OCI-LY1 (cell line): ENCODE results near the gene ALDH4A1.

Experiments used
- H2AFZ ChIP-seq: fragments of 200-600 bp; sonication (generic), shearing (Covaris generic); 2 replicates; pipeline ENCODE4 v1.6.0; 2014; ENCODE audit warnings: antibody characterized with exemption, mild to moderate bottlenecking, low read length
- H3F3A ChIP-seq: fragments of 200-600 bp; sonication (generic), shearing (Covaris generic); 2 replicates; pipeline ENCODE4 v1.6.0; 2014; ENCODE audit warnings: mild to moderate bottlenecking, antibody characterized with exemption, low read length, moderate library complexity; ENCODE audit not compliant: insufficient read depth
- H3K27ac ChIP-seq: fragments of 200-600 bp; sonication (generic); 2 replicates; pipeline ENCODE4 v1.5.1; 2014; ENCODE audit warnings: low read length, mixed run types, mild to moderate bottlenecking, low read depth; ENCODE audit not compliant: poor library complexity, severe bottlenecking
- H3K27me3 ChIP-seq: fragments of 200-600 bp; sonication (generic); 2 replicates; pipeline ENCODE4 v1.6.0; 2014; ENCODE audit warnings: antibody characterized with exemption, mild to moderate bottlenecking, low read length, moderate library complexity; ENCODE audit not compliant: insufficient read depth
- H3K36me3 ChIP-seq: fragments of 200-600 bp; sonication (generic); 2 replicates; pipeline ENCODE4 v1.6.1; 2014; ENCODE audit warnings: mild to moderate bottlenecking, antibody characterized with exemption, low read length, moderate library complexity, mixed read lengths; ENCODE audit not compliant: insufficient read depth
- H3K4me1 ChIP-seq: fragments of 200-600 bp; sonication (generic); 2 replicates; pipeline ENCODE4 v1.5.1; 2014; ENCODE audit warnings: mild to moderate bottlenecking, low read length, moderate library complexity; ENCODE audit not compliant: insufficient read depth, severe bottlenecking
- H3K4me2 ChIP-seq: fragments of 200-600 bp; sonication (generic), shearing (Covaris generic); 2 replicates; pipeline ENCODE4 v1.6.1; 2014; ENCODE audit warnings: low read length
- H3K4me3 ChIP-seq: fragments of 200-600 bp; sonication (generic); 2 replicates; pipeline ENCODE4 v1.5.1; 2014; ENCODE audit warnings: low read length, low read depth, mild to moderate bottlenecking, mixed read lengths; ENCODE audit not compliant: poor library complexity, severe bottlenecking
- H3K79me2 ChIP-seq: fragments of 200-600 bp; shearing (Covaris generic); 2 replicates; pipeline ENCODE4 v1.6.1; 2016; ENCODE audit warnings: mixed run types, low read length, mixed read lengths; ENCODE audit not compliant: insufficient read depth
- H3K9ac ChIP-seq: fragments of 200-600 bp; sonication (generic), shearing (Covaris generic); 2 replicates; pipeline ENCODE4 v1.6.1; 2014; ENCODE audit warnings: mild to moderate bottlenecking, low read length, mixed read lengths
- H3K9me2 ChIP-seq: fragments of 200-600 bp; sonication (generic), shearing (Covaris generic); 2 replicates; pipeline ENCODE4 v1.6.1; 2014; ENCODE audit warnings: low read depth, mild to moderate bottlenecking, low read length, mixed read lengths
- H3K9me3 ChIP-seq: fragments of 200-600 bp; shearing (Covaris generic); 2 replicates; pipeline ENCODE4 v1.6.1; 2014; ENCODE audit warnings: low read length, mixed read lengths
- H4K20me1 ChIP-seq: fragments of 200-600 bp; sonication (generic), shearing (Covaris generic); 2 replicates; pipeline ENCODE4 v1.6.0; 2016; ENCODE audit warnings: mild to moderate bottlenecking, low read length; ENCODE audit not compliant: insufficient read depth
- CTCF ChIP-seq: fragments of 200-600 bp; sonication (generic), shearing (Covaris generic); IDR thresholded peaks from 2 replicates; pipeline ENCODE4 v1.5.1; 2017; ENCODE audit warnings: mild to moderate bottlenecking, antibody characterized with exemption, low read length, moderate library complexity, mixed read lengths
- EZH2 ChIP-seq: fragments of 200-600 bp; sonication (generic), shearing (Covaris generic); IDR thresholded peaks from 2 replicates; pipeline ENCODE4 v1.8.0; 2017; ENCODE audit warnings: borderline replicate concordance, mixed run types, mild to moderate bottlenecking, antibody characterized with exemption, low read length, moderate library complexity, mixed read lengths

Gene ALDH4A1

GRCh38 chr1:18950401-18951026, 48.2 kb upstream of the ALDH4A1 start:
- Histone ChIP-seq H3F3A (no peaks in the 10 kb centered on the region), H3K4me3 (no peak overlapping the region), H3K36me3 (no peaks in the 10 kb centered on the region), H3K9me3 (no peaks in the 10 kb centered on the region), H3K4me2 (no peak overlapping the region), H3K4me1 (no peaks in the 10 kb centered on the region), H2AFZ (no peak overlapping the region), H3K9me2 (no peaks in the 10 kb centered on the region), H3K27me3 (peaks cover 3% of the 10 kb centered on the region; the same call in 1 of the 2 replicates), H3K9ac (no peak overlapping the region), H4K20me1 (no peaks in the 10 kb centered on the region), H3K79me2 (no peaks in the 10 kb centered on the region), H3K27ac (no peak overlapping the region)
- no peak for TF ChIP-seq EZH2
- no peak for TF ChIP-seq CTCF

DNA sequence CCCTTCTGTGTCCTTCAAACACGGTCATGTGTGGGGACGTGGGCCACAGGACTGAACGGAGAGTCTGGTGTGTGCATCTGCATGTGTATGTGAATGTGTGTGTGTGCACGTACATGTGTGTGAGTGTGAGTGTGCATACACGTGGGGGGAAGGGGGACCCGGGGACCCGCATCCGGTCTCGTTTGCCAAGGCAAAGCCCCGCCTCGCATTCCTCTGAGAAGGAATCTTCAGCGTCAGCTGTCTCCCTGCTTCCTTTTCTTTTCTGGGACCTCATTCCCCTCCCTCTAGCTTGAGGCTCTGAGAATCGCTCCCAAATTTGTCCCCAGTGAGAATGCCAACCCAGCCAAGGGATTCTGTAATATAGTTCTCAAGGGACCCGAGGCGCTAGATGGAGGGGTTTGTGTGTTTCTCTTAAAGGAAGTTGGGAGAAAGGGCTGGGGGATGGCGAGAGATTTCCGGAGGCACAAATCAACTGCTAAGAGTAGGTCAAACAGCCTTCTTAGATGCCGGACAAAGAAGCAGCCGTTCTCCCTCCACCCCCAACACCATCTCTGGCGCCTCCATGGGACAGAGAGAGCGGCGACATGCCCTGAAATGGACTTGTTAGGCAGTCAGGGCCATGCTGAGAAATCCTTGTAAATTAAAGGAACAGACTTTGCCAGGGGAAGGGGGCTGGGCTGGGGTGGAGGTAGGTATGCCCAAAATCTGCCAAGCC, 47.5 kb upstream of the ALDH4A1 start:
- Histone ChIP-seq H3K9ac (no peak overlapping the region), H4K20me1 (no peaks in the 10 kb centered on the region), H3K36me3 (no peaks in the 10 kb centered on the region), H3F3A (no peaks in the 10 kb centered on the region), H3K4me1 (no peaks in the 10 kb centered on the region), H2AFZ (no peak overlapping the region), H3K79me2 (no peaks in the 10 kb centered on the region), H3K27me3 (peaks cover 3% of the 10 kb centered on the region; the same call in 1 of the 2 replicates), H3K4me3 (no peak overlapping the region), H3K27ac (no peak overlapping the region), H3K9me3 (no peaks in the 10 kb centered on the region), H3K9me2 (no peaks in the 10 kb centered on the region), H3K4me2 (no peak overlapping the region)
- TF ChIP-seq EZH2 (no peak), CTCF (no peak)

DNA sequence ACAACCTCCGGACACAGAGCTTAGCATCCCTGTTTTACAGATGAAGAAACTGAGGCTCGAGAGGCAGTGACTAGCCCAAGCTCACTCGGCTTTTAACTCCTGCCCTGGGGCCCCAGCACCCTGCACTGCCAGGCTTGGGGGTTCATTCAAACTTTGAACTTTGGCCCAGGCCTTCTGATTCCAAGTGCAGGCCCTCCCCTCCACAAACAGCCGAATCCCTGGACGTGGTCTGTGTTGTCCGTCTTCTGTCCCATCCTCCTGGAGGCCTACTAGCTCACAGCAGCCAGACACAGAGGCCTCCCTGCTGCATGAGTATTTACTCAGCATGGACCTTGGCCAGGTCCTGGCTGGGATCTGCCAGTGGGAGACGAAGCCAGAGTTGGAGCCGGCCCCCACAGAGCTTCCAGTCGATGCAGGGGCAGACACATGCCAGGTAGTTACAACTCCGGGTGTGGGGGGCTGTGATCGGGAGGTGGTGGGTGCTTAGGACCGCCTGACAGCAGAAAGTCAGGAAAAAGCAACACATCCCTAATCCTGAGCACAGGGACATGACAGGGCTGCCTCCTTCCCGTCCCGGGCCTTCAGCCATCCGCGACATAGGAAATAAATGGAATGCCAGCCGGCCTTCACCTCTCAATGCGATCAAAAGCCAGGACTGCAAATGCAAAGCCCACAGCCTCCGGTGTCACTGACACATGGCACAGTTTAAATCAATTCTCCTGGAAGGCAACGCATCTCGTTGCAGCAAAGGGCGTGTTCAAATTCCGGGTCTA, 46.7 kb upstream of the ALDH4A1 start:
- no peaks in the 10 kb centered on the region for H3K79me2 ChIP-seq
- H2AFZ ChIP-seq = no peak overlapping the region
- no peak overlapping the region for H3K9ac ChIP-seq
- H3K4me1 ChIP-seq = no peaks in the 10 kb centered on the region
- H3K4me3 ChIP-seq = no peak overlapping the region
- H3K9me3 ChIP-seq = no peaks in the 10 kb centered on the region
- H3K27me3 ChIP-seq = peaks cover 3% of the 10 kb centered on the region; the same call in 1 of the 2 replicates
- H3K4me2 ChIP-seq = no peak overlapping the region
- H4K20me1 ChIP-seq = no peaks in the 10 kb centered on the region
- H3K9me2 ChIP-seq = no peaks in the 10 kb centered on the region
- no peak overlapping the region for H3K27ac ChIP-seq
- no peak for TF ChIP-seq CTCF
- TF ChIP-seq EZH2 = no peak
- no peaks in the 10 kb centered on the region for H3K36me3 ChIP-seq
- H3F3A ChIP-seq = no peaks in the 10 kb centered on the region
